SK-N-SH (cell line): Measurements from ENCODE around the gene ZNF576. TPM values are rescaled to one million over a fixed set of nuclear protein-coding genes. Genes with fewer than 3 reads are reported as not detected.

Experiments used
- CTCF ChIA-PET: fragments of 300-600, 350-600 bp; formaldehyde crosslinking; extraction: SDS; loops from one replicate; lab custom pipeline; 2021; lab: Yijun Ruan, JAX
- POLR2A ChIA-PET: fragments of 350-600 bp; sonication (Branson Sonifier 250); formaldehyde crosslinking; extraction: SDS; loops from one replicate; lab custom pipeline; 2020; ENCODE audit warnings: antibody characterized with exemption, inconsistent platforms; lab: Yijun Ruan, JAX
- DNase-seq: peaks from one replicate; pipeline ENCODE4 v3.0.0; 2012
- H2AFZ ChIP-seq: fragments of 200-600 bp; sonication (generic); 2 replicates; pipeline ENCODE4 v1.8.1; 2016; ENCODE audit warnings: antibody characterized with exemption, mild to moderate bottlenecking, low read depth
- H3F3A ChIP-seq: fragments of 200-600 bp; sonication (generic); replicated peaks from 2 replicates; pipeline ENCODE3; 2016; ENCODE audit warnings: antibody characterized with exemption, mild to moderate bottlenecking; ENCODE audit not compliant: insufficient read depth
- H3K27ac ChIP-seq, 2 experiments: fragments of 200-500 bp in 1 of 2; fragments of 200-600 bp in 1 of 2; sonication (Bioruptor generic) in 1 of 2; sonication (generic), shearing (Covaris generic) in 1 of 2; 2 replicates each; pipeline versions ENCODE4 v1.5.1 to v1.6.1; 2014 to 2016; ENCODE audit warnings: low read depth in 2 of 2, inconsistent platforms in 1 of 2, low read length in 1 of 2, mild to moderate bottlenecking in 1 of 2, mixed read lengths in 1 of 2
- H3K27me3 ChIP-seq: fragments of 200-600 bp; sonication (generic), shearing (Covaris generic); 2 replicates; pipeline ENCODE4 v1.6.1; 2016; ENCODE audit warnings: mixed run types; ENCODE audit not compliant: insufficient read depth
- H3K36me3 ChIP-seq, 2 experiments: fragments of 200-500 bp in 1 of 2; fragments of 200-600 bp in 1 of 2; sonication (Bioruptor generic) in 1 of 2; sonication (generic) in 1 of 2; replicated peaks in 1 of 2; 2 replicates each; pipeline versions ENCODE3 to v1.5.1; 2014 to 2016; ENCODE audit warnings: low read length in 1 of 2, mild to moderate bottlenecking in 1 of 2; ENCODE audit not compliant: insufficient read depth in 2 of 2, control insufficient read depth in 1 of 2
- H3K4me1 ChIP-seq, 2 experiments: fragments of 200-500 bp in 1 of 2; fragments of 200-600 bp in 1 of 2; sonication (Bioruptor generic) in 1 of 2; sonication (generic), shearing (Covaris generic) in 1 of 2; 2 replicates each; pipeline versions ENCODE4 v1.5.1 to v1.6.1; 2014 to 2016; ENCODE audit warnings: low read depth in 1 of 2, low read length in 1 of 2, mixed run types in 1 of 2; ENCODE audit not compliant: insufficient read depth in 2 of 2, control insufficient read depth in 1 of 2
- H3K4me2 ChIP-seq: fragments of 200-600 bp; sonication (generic), shearing (Covaris generic); 2 replicates; pipeline ENCODE4 v1.6.1; 2017; ENCODE audit warnings: mixed run types
- H3K4me3 ChIP-seq, 2 experiments: fragments of 200-500 bp in 1 of 2; fragments of 200-600 bp in 1 of 2; sonication (Bioruptor generic) in 1 of 2; sonication (generic), shearing (Covaris generic) in 1 of 2; 2 replicates each; pipeline versions ENCODE4 v1.5.1 to v1.8.1; 2014 to 2016; ENCODE audit warnings: low read depth in 2 of 2, inconsistent platforms in 1 of 2, low read length in 1 of 2, mild to moderate bottlenecking in 1 of 2, mixed read lengths in 1 of 2, moderate library complexity in 1 of 2
- H3K79me2 ChIP-seq: fragments of 200-600 bp; sonication (generic); 2 replicates; pipeline ENCODE4 v1.8.1; 2017; ENCODE audit warnings: mild to moderate bottlenecking; ENCODE audit not compliant: insufficient read depth
- H3K9ac ChIP-seq: fragments of 200-600 bp; sonication (generic); 2 replicates; pipeline ENCODE4 v1.6.1; 2017; ENCODE audit warnings: mixed run types
- H3K9me2 ChIP-seq: fragments of 200-600 bp; sonication (generic); 2 replicates; pipeline ENCODE4 v1.6.1; 2017; ENCODE audit warnings: mixed run types
- H3K9me3 ChIP-seq: fragments of 200-600 bp; sonication (generic); 2 replicates; pipeline ENCODE4 v1.6.1; 2017; ENCODE audit warnings: mixed run types, mild to moderate bottlenecking, moderate library complexity
- H4K20me1 ChIP-seq: fragments of 200-600 bp; sonication (generic); 2 replicates; pipeline ENCODE4 v1.6.1; 2017; ENCODE audit warnings: mild to moderate bottlenecking, mixed run types; ENCODE audit not compliant: insufficient read depth
- EZH2phosphoT487 ChIP-seq: fragments of 200-600 bp; sonication (generic); IDR thresholded peaks from 2 replicates; pipeline ENCODE4 v1.6.1; 2017; ENCODE audit warnings: low read depth, mixed run types, mild to moderate bottlenecking, antibody characterized with exemption, moderate library complexity, borderline replicate concordance
- FOSL2 ChIP-seq: IDR thresholded peaks from 2 replicates; pipeline ENCODE4 v1.4.0; 2012; ENCODE audit warnings: low read depth, mild to moderate bottlenecking, moderate library complexity, borderline replicate concordance
- FOXJ3 ChIP-seq: sonication (generic); formaldehyde crosslinking; IDR thresholded peaks from 2 replicates; pipeline ENCODE4 v1.5.1; 2020; ENCODE audit warnings: mild to moderate bottlenecking, missing genetic modification reagents
- FOXM1 ChIP-seq: IDR thresholded peaks from 2 replicates; pipeline ENCODE4 v1.4.0; 2012; ENCODE audit warnings: low read depth, mild to moderate bottlenecking
- GABPA ChIP-seq: IDR thresholded peaks from 2 replicates; pipeline ENCODE4 v1.4.0; 2012; ENCODE audit warnings: low read depth, mild to moderate bottlenecking
- JUND ChIP-seq: IDR thresholded peaks from 2 replicates; pipeline ENCODE4 v1.4.0; 2012
- PBX3 ChIP-seq: IDR thresholded peaks from 2 replicates; pipeline ENCODE4; 2012
- RAD21 ChIP-seq: IDR thresholded peaks from 2 replicates; pipeline ENCODE4 v1.6.1; 2012; ENCODE audit warnings: mild to moderate bottlenecking, low read length
- REST ChIP-seq: IDR thresholded peaks from 2 replicates; pipeline ENCODE4 v1.6.1; 2012; ENCODE audit warnings: mild to moderate bottlenecking, low read depth, low read length, moderate library complexity
- TAF1 ChIP-seq: IDR thresholded peaks from 2 replicates; pipeline ENCODE4 v1.6.1; 2012; ENCODE audit warnings: low read depth, mild to moderate bottlenecking, low read length, moderate library complexity, borderline replicate concordance
- ZBTB33 ChIP-seq: IDR thresholded peaks from 2 replicates; pipeline ENCODE4 v1.4.0; 2012; ENCODE audit warnings: low read depth, borderline replicate concordance
- WGBS: methylation state at CpG from one replicate; pipeline ENCODE4 v1.1.6; 2017; ENCODE audit warnings: low lambda C conversion rate; 5-methylcytosine and 5-hydroxymethylcytosine counted together
- polyA plus RNA-seq, 3 experiments: library from polyadenylated mRNA; depleted of rRNA; stranded (reverse); fragments of >200 nt; gene quantifications; 2 replicates each; pipeline ENCODE4 v1.2.3, GENCODE V29; 2012

The ZNF576 gene
- polyA plus RNA-seq, 1 of the 3 experiments (the other 2 are of a cell fraction): 12.8 TPM

- no peaks in the 10 kb centered on the region for H4K20me1 ChIP-seq
- no peak overlapping the region for H2AFZ ChIP-seq
- ChIA-PET CTCF (interaction anchor here (3.9 kb wide), 1 partner anchor 15 kb away, joined by 24 read pairs; no protein-coding TSS in a partner anchor), POLR2A (no interaction called here)
- no peak for TF ChIP-seq JUND
- TF ChIP-seq REST: no peak
- TF ChIP-seq TAF1: no peak
- no peak for TF ChIP-seq FOXM1
- TF ChIP-seq FOSL2: no peak
- no peaks in the 10 kb centered on the region for H3K9me2 ChIP-seq
- no peaks in the 10 kb centered on the region for H3K9me3 ChIP-seq
- H3K4me1 ChIP-seq: peaks cover 0 to 4% of the 10 kb centered on the region in 2 experiments; a peak in 1 of 4 replicates
- no peak overlapping the region for H3K4me3 ChIP-seq
- H3K27ac ChIP-seq: no peak overlapping the region
- no peak overlapping the region for H3K9ac ChIP-seq
- DNase-seq: no peak
- no peak overlapping the region for H3K4me2 ChIP-seq
- WGBS: 94% methylated on average over 5 of the region's 5 CpGs
- H3K79me2 ChIP-seq: peaks cover 58% of the 10 kb centered on the region; the same call in 1 of the 2 replicates
- H3K27me3 ChIP-seq: no peaks in the 10 kb centered on the region
- H3F3A ChIP-seq: no peaks in the 10 kb centered on the region
- peaks cover 0 to 9% of the 10 kb centered on the region in 2 experiments for H3K36me3 ChIP-seq
Measured at GRCh38 chr19:43569657-43570056, 26.7 kb upstream of the ZNF576 start.

GRCh38 chr19:43570174-43570791 is 26.1 kb upstream of the ZNF576 start:
- H3K79me2 ChIP-seq: peaks cover 65% of the 10 kb centered on the region; the same call in 1 of the 2 replicates
- CTCF ChIA-PET: interaction anchor here (1.1 to 3.9 kb wide), 3 partner anchors 16 to 82 kb away, joined by 3 to 24 read pairs (median 5); partner anchors contain the start of genes IRGQ and ZNF576

More at GRCh38 chr19:43570174-43570791, 26.1 kb upstream of the ZNF576 start:
- Histone ChIP-seq H3K9me3 (no peaks in the 10 kb centered on the region), H3K9ac (no peak overlapping the region), H2AFZ (no peak overlapping the region), H4K20me1 (no peaks in the 10 kb centered on the region), H3K27me3 (no peaks in the 10 kb centered on the region), H3K4me3 (no peak overlapping the region), H3K4me2 (no peak overlapping the region), H3K9me2 (no peaks in the 10 kb centered on the region), H3F3A (no peaks in the 10 kb centered on the region), H3K4me1 (peaks cover 0 to 7% of the 10 kb centered on the region in 2 experiments; a peak in 1 of 4 replicates), H3K27ac (no peak overlapping the region), H3K36me3 (peaks cover 0 to 9% of the 10 kb centered on the region in 2 experiments)
- TF ChIP-seq RAD21: no peak
- no peak for TF ChIP-seq FOXJ3 (CRISPR knock-in tag)
- TF ChIP-seq GABPA: no peak
- no peak for TF ChIP-seq PBX3
- TF ChIP-seq REST: no peak
- no peak for TF ChIP-seq EZH2phosphoT487
- no peak for TF ChIP-seq JUND
- TF ChIP-seq ZBTB33: no peak
- POLR2A ChIA-PET: no interaction called here
- no peak for DNase-seq
- WGBS: 90% methylated on average over 5 of the region's 5 CpGs
